ENCODE measurements around the gene RAB35.

RAB35 gene

GRCh38 chr12:120116792-120117651 is 469 bp upstream of the RAB35 start (continued):
- TF ChIP-seq PRDM4 (tag by site-specific recombination; IDR thresholded peaks at IDR 0.05) (no peak; the same call in 1 of the 2 replicates), IKZF3 (tag by site-specific recombination; IDR thresholded peaks at IDR 0.05) (no peak), PBX3 (CRISPR knock-in tag; IDR thresholded peaks at IDR 0.05) (peak; percentile 41; the same call in 1 of the 2 replicates), SP7 (tag by site-specific recombination; IDR thresholded peaks at IDR 0.05) (peak; percentile 70; the same call in 1 of the 2 replicates), GLI2 (tag by site-specific recombination; IDR thresholded peaks at IDR 0.05; ENCODE audit: borderline replicate concordance, low read depth) (no peak), KLF1 (tag by site-specific recombination; IDR thresholded peaks at IDR 0.05) (peak; percentile 70), KLF10 (tag by site-specific recombination; IDR thresholded peaks at IDR 0.05) (peak; percentile 42; the same call in 1 of the 2 replicates), GLIS2 (tag by site-specific recombination; IDR thresholded peaks at IDR 0.05) (peak; percentile 86), PRDM10 (tag by site-specific recombination; IDR thresholded peaks at IDR 0.05) (peak; percentile 16; the same call in 1 of the 2 replicates), ZNF513 (tag by site-specific recombination; IDR thresholded peaks at IDR 0.05) (0 out of 2 replicates have a peak, but pooled peaks have one; percentile 74), ZNF335 (tag by site-specific recombination; conservative IDR thresholded peaks at IDR 0.05) (peak; percentile 66), KLF8 (tag by site-specific recombination; IDR thresholded peaks at IDR 0.05) (peak; percentile 89), ZNF548 (tag by site-specific recombination; IDR thresholded peaks at IDR 0.05) (no peak), PATZ1 (tag by site-specific recombination; IDR thresholded peaks at IDR 0.05) (peak; percentile 63; the same call in 1 of the 2 replicates), ZBTB26 (tag by site-specific recombination; optimal IDR thresholded peaks at IDR 0.05) (peak; percentile 98)
- TF ChIP-seq, protein P1, sequence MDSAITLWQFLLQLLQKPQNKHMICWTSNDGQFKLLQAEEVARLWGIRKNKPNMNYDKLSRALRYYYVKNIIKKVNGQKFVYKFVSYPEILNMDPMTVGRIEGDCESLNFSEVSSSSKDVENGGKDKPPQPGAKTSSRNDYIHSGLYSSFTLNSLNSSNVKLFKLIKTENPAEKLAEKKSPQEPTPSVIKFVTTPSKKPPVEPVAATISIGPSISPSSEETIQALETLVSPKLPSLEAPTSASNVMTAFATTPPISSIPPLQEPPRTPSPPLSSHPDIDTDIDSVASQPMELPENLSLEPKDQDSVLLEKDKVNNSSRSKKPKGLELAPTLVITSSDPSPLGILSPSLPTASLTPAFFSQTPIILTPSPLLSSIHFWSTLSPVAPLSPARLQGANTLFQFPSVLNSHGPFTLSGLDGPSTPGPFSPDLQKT (IDR thresholded peaks at IDR 0.05; ENCODE audit: borderline replicate concordance, low read depth, low read length) = no peak
- TF ChIP-seq, protein P2, sequence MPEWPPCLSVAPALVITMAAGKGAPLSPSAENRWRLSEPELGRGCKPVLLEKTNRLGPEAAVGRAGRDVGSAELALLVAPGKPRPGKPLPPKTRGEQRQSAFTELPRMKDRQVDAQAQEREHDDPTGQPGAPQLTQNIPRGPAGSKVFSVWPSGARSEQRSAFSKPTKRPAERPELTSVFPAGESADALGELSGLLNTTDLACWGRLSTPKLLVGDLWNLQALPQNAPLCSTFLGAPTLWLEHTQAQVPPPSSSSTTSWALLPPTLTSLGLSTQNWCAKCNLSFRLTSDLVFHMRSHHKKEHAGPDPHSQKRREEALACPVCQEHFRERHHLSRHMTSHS (tag by site-specific recombination; IDR thresholded peaks at IDR 0.05) = no peak
- TF ChIP-seq, protein P3, sequence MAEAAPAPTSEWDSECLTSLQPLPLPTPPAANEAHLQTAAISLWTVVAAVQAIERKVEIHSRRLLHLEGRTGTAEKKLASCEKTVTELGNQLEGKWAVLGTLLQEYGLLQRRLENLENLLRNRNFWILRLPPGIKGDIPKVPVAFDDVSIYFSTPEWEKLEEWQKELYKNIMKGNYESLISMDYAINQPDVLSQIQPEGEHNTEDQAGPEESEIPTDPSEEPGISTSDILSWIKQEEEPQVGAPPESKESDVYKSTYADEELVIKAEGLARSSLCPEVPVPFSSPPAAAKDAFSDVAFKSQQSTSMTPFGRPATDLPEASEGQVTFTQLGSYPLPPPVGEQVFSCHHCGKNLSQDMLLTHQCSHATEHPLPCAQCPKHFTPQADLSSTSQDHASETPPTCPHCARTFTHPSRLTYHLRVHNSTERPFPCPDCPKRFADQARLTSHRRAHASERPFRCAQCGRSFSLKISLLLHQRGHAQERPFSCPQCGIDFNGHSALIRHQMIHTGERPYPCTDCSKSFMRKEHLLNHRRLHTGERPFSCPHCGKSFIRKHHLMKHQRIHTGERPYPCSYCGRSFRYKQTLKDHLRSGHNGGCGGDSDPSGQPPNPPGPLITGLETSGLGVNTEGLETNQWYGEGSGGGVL (tag by site-specific recombination; IDR thresholded peaks at IDR 0.05) = 0 out of 2 replicates have a peak, but pooled peaks have one; percentile 4
- TF ChIP-seq, protein P4, sequence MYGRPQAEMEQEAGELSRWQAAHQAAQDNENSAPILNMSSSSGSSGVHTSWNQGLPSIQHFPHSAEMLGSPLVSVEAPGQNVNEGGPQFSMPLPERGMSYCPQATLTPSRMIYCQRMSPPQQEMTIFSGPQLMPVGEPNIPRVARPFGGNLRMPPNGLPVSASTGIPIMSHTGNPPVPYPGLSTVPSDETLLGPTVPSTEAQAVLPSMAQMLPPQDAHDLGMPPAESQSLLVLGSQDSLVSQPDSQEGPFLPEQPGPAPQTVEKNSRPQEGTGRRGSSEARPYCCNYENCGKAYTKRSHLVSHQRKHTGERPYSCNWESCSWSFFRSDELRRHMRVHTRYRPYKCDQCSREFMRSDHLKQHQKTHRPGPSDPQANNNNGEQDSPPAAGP (tag by site-specific recombination; IDR thresholded peaks at IDR 0.05) = 0 out of 2 replicates have a peak, but pooled peaks have one; percentile 10

All from HEK293 (cell line).